ENCODE results near the gene CDC42EP5. TPM values are rescaled to one million over a fixed set of nuclear protein-coding genes. Genes with fewer than 3 reads are reported as not detected.
"Not testable (repeated sequence)": the region's sequence is repeated elsewhere in the genome, so short reads cannot be mapped to it uniquely, and the experiment has no call there.

The CDC42EP5 gene, protein sequence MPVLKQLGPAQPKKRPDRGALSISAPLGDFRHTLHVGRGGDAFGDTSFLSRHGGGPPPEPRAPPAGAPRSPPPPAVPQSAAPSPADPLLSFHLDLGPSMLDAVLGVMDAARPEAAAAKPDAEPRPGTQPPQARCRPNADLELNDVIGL
- under 1 TPM in 1 of 2 experiments, not detected in 1; 0.55 TPM for total RNA-seq

DNA sequence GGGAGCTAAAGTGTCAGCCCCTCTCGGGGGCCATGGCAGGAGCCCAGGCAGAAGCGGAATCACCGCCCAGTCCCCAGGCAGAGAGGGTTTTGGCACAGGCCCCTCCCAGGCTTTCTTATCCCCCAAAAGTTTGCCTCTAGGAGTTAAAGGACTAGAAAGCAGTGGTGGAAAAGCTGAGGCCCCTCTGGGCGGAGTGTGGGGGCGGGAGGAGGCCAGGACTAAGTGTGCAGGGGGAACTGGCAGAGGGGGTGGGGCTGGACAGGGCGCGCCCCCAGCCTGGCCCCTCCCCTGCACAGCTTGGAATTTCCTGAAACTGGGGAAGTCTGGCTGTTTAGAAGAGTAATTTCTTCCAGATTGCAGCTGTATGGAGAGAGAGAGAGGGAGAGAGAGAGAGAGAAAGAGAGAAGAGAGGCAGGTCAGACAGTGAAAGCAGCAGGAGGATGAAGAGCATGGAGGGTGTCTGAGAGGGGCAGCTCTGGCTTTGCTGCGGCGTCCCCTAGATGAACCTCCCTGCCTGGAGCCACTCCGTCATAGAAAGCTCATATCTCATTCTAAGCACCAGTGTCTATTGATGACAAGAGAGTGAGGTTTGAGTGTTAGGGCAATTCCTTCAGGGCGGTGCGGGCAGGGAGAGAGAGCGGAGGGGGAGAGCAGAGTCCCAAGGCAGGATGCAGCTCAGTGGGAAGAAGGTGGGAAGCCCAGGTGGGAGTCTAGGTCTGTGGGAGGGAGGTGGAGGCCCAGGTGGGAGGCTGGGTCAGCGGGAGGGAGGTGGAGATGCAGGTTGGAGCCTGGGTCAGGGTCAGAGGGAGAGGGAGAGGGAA lies at the start of gene CDC42EP5:
Gene CDC42EP5, minus strand, starts transcription at position 226 of the 821 bp plus-strand sequence. CDS start 7,749 bp downstream, outside the sequence.
- peak; percentile 42 for DNase-seq
- H3K36me3 Mint-ChIP-seq (ENCODE audit: low read depth): no peaks in the 10 kb centered on the region
- peaks cover 12% of the 10 kb centered on the region for H3K4me1 Mint-ChIP-seq
- intact Hi-C loops (cut with DNase I, micrococcal nuclease): no loop called here
- no peak within 1 kb of the TSS for H3K4me3 Mint-ChIP-seq
- CTCF ChIA-PET: interaction anchor here (0.8 to 1.2 kb wide), 2 partner anchors 28 to 201 kb away, joined by 4 read pairs; no protein-coding TSS in a partner anchor
- H3K27me3 Mint-ChIP-seq: peaks cover 48% of the 10 kb centered on the region
- POLR2A ChIA-PET: interaction anchor here (0.7 to 1.4 kb wide), 2 partner anchors 10 to 24 kb away, joined by 3 to 4 read pairs; partner anchors contain the start of genes LENG8 and LENG9
- ATAC-seq: peak; percentile 68
- H3K9me3 Mint-ChIP-seq (ENCODE audit: low read depth): no peaks in the 10 kb centered on the region
- no peak within 1 kb of the TSS for H3K27ac Mint-ChIP-seq

DNA sequence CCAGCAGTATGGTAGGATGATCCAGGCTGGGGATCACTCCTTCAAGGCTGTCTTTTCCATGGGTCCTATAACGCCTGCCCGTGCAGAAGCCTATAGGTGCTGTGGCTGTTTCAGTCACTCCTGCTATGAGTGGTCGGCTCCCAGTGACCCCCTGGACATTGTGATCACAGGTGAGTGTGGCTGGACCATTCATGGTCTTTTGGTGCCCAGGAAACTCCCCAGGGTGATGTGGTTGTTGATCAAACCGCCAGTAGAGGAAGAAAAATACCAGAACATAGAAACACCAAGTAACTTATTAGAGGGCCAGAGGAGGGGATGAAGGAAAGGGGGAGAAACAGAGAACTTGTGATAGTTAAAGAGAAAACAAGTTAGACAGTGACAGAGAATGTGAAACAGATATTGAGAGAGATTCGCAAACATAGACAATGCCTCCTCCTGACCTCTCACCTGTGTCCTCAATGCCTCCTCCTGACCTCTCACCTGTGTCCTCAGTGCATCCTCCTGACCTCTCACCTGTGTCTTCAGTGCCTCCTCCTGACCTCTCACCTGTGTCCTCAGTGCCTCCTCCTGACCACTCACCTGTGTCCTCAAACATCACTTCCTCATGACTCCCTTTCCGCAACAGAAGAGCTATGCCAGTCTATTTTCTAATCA lies 48.9 kb upstream of the CDC42EP5 start:
- Mint-ChIP-seq H3K36me3 (ENCODE audit: low read depth) (no peaks in the 10 kb centered on the region), H3K4me1 (peaks cover 64% of the 10 kb centered on the region), H3K27ac (peak overlapping the region; percentile 85), H3K4me3 (peak overlapping the region; percentile 12), H3K27me3 (peaks cover 5% of the 10 kb centered on the region), H3K9me3 (ENCODE audit: low read depth) (peaks cover 2% of the 10 kb centered on the region)
- ChIA-PET CTCF (interaction anchor here (2.1 kb wide), 1 partner anchor 41 kb away, joined by 6 read pairs; no protein-coding TSS in a partner anchor), POLR2A (no interaction called here)
- DNase-seq: no peak
- no peak for ATAC-seq
- intact Hi-C loops (cut with DNase I, micrococcal nuclease): loop anchor here (2.0 to 5.0 kb wide), 2 partner anchors 40 to 57 kb away; no protein-coding TSS in a partner anchor

DNA sequence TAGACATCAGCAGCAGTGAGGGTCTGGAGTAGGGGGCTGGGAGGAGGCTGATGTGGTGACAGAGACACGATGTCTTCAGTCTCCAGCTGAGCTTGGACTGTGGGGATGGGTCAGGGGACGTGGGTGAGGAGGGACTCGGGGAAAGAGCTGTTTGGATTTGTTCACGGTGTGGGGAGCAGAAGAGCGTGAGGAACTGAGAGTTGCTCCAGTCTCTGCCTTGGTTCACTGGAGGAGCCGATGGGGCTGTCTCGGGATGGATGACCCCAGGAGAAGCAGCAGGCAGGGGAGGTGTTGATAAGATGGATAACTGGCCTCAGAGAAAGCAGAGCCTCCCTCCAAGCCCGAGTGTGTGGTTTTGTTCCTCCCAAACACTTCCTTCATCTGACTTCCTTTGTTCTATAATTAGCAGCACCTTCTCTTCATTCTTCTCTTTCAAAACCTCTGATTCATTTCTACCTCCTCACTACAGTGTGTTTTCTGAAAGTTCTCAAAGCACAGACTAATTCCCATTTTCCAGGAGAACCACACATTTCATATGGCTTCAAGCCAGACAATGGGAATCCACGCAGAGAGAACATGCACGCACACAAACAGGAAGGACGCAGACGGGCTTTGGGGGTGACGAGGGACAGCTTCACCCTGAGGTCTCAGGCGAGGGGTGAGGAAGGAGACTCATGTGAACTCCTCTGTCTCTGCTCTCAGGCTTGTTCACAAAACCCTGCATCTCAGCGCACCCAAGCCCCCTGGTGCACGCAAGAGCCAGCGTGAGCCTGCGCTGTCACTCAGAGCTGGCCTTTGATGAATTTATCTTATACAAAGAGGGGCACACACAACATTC lies 48.1 kb upstream of the CDC42EP5 start:
- no peaks in the 10 kb centered on the region for H3K36me3 Mint-ChIP-seq (ENCODE audit: low read depth)
- peak overlapping the region; percentile 53 for H3K4me3 Mint-ChIP-seq
- peak; percentile 49 for DNase-seq
- peaks cover 2% of the 10 kb centered on the region for H3K9me3 Mint-ChIP-seq (ENCODE audit: low read depth)
- peaks cover 64% of the 10 kb centered on the region for H3K4me1 Mint-ChIP-seq
- peaks cover 9% of the 10 kb centered on the region for H3K27me3 Mint-ChIP-seq
- peak overlapping the region; percentile 85 for H3K27ac Mint-ChIP-seq
- CTCF ChIA-PET: interaction anchor here (2.1 kb wide), 1 partner anchor 40 kb away, joined by 6 read pairs; no protein-coding TSS in a partner anchor
- POLR2A ChIA-PET: no interaction called here
- peak; percentile 26 for ATAC-seq
- intact Hi-C loops (cut with DNase I, micrococcal nuclease): loop anchor here in 1 of 2 experiments (5.0 kb wide), 1 partner anchor 39 kb away; no protein-coding TSS in a partner anchor

DNA sequence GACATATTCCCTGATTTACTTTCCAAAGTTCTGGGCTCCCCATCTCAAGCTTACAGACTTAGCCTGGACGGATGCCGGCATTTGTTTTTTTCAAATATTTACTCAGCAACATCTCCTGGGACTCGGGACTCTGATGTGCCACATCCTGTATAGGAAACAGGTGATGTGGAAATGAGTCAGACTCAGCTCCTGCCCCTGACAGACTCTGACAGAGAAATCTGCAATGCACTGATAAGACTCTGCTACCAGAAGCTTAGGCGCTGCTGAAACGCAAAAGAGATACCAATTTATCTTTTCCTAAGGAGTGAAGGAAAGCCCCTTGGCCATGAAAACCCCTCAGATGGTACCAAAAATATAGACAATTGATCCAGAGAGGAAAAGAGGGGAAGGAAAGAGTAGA lies 45.7 kb upstream of the CDC42EP5 start:
- Mint-ChIP-seq H3K4me1 (peaks cover 58% of the 10 kb centered on the region), H3K27ac (peak overlapping the region; percentile 82), H3K36me3 (ENCODE audit: low read depth) (no peaks in the 10 kb centered on the region), H3K9me3 (ENCODE audit: low read depth) (peaks cover 2% of the 10 kb centered on the region), H3K27me3 (peaks cover 17% of the 10 kb centered on the region), H3K4me3 (peak overlapping the region; percentile 9)
- ATAC-seq (peak; percentile 79), DNase-seq (peak; percentile 69)
- CTCF ChIA-PET: interaction anchor here (0.6 to 1.4 kb wide), 2 partner anchors 40 to 165 kb away, joined by 5 read pairs; no protein-coding TSS in a partner anchor
- POLR2A ChIA-PET: interaction anchor here (0.6 kb wide), 1 partner anchor 1565 kb away, joined by 4 read pairs; no protein-coding TSS in a partner anchor
- intact Hi-C loops (cut with DNase I, micrococcal nuclease): no loop called here

DNA sequence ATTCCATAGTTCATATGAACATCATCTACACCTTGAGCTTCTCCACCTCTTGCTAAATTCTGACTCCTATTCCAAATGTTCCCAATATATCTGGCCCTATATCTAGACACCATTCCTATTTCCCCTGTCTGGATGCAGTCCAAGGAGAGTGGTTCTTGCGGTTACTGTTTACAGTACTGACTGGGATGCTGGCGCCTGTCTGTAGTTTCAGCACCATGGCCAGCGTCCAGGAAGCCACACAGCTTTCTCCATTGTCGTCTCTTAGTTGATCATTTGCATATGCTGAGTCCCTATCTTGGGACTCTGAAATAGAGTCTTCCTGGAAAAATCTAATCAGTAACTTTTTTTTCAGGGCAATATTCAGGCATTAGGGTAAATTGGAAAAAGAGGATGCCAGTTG lies 44.4 kb upstream of the CDC42EP5 start:
- Mint-ChIP-seq H3K9me3 (ENCODE audit: low read depth) (peaks cover 2% of the 10 kb centered on the region), H3K36me3 (ENCODE audit: low read depth) (no peaks in the 10 kb centered on the region), H3K27ac (no peak overlapping the region), H3K4me3 (no peak overlapping the region), H3K4me1 (peaks cover 45% of the 10 kb centered on the region), H3K27me3 (peaks cover 20% of the 10 kb centered on the region)
- ChIA-PET POLR2A (no interaction called here), CTCF (interaction anchor here (0.6 to 1.4 kb wide), 2 partner anchors 13 to 39 kb away, joined by 3 to 5 read pairs; no protein-coding TSS in a partner anchor)
- intact Hi-C loops (cut with DNase I, micrococcal nuclease): no loop called here
- ATAC-seq (no peak), DNase-seq (peak; percentile 84)

DNA sequence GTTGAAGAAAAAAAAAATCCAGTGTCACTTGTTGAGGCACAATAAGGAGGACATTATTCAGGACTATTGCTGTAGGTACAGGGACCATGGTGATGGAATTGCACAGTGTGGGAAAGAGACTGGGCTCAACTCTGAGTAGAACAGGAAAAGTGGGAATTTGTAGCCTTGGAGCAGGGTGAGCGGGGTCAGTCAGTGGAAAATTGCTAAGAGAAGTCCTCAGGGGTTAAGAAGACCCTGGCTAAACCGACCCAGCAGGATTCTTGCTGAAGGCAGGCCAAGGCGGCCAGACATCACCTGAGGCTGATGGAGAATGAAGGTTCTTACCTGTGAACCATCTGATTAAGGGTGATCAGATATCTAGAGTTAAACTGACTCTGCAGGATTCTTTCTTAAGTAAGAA lies 42.1 kb upstream of the CDC42EP5 start:
- intact Hi-C loops (cut with DNase I, micrococcal nuclease): no loop called here

DNA sequence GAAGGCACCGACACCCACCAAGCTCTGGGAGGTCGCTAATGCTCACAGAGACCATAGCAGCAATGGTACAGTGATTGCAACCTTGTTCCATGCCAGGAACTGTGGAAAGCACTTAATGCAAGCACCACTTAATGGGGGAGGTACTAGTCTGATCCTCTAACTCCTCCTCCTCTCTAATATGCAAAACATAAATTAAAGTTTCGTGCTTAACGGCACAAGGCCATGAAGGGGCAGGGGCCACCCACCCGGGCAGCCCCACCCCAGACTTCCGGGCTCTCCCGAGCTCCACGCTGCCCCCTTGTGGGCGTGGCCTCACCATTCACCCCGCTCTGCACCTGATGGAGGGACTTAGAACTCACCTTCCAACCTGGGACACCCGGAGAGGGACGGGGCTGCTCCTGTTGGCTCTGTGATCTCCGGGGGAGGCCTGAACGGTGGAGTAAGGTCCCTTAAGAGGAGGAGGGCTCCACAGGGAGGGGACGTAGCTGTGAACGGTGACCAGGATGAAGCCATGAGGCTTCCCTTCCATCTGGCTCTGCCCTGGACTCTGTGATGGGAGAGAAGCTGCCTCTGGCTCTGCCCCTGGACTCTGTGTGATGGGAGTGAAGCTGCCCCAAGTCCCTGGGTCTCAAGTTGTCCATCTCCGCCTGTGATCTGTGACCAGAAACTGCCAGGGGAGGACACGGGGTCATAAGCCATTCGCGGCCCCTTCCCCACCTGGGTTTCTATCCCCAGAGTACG lies 36.3 kb upstream of the CDC42EP5 start:
- peaks cover 18% of the 10 kb centered on the region for H3K4me1 Mint-ChIP-seq

More for the DNA sequence above, 42.1 kb upstream of the CDC42EP5 start:
- ChIA-PET POLR2A (no interaction called here), CTCF (interaction anchor here (2.0 kb wide), 1 partner anchor 33 kb away, joined by 8 read pairs; no protein-coding TSS in a partner anchor)
- Mint-ChIP-seq H3K27me3 (peaks cover 23% of the 10 kb centered on the region), H3K9me3 (ENCODE audit: low read depth) (peaks cover 2% of the 10 kb centered on the region), H3K4me3 (no peak overlapping the region), H3K4me1 (peaks cover 24% of the 10 kb centered on the region), H3K27ac (peak overlapping the region; percentile 19), H3K36me3 (ENCODE audit: low read depth) (no peaks in the 10 kb centered on the region)
- ATAC-seq: no peak
- no peak for DNase-seq

DNA sequence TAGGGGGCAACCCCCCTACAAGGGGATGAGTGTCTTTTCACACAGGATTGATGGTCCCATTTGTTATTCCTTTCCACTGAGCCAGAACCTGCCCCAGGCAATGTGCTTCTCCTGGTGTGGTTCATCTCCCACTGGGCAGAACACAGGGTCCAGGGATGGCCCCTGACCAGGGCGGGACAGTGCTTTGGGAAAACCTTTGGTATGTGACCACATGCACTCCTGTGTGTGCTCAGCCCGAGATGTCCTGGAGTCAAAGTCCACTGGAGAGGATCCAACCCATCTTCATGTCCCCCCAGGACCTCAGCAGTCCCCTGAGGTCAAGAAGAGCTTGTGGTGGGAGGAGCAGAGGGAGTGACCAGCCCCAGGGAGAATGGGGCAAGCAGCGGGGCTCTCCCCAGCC lies 35.4 kb upstream of the CDC42EP5 start:
- CTCF ChIA-PET: interaction anchor here (0.6 kb wide), 1 partner anchor 15 kb away, joined by 4 read pairs; no protein-coding TSS in a partner anchor
- intact Hi-C loops (cut with DNase I, micrococcal nuclease); H3K9me3 Mint-ChIP-seq (ENCODE audit: low read depth); H3K4me3 Mint-ChIP-seq; H3K27ac Mint-ChIP-seq; POLR2A ChIA-PET; ATAC-seq; DNase-seq; H3K36me3 Mint-ChIP-seq (ENCODE audit: low read depth): not testable (repeated sequence)
- Mint-ChIP-seq H3K4me1 (peaks cover 18% of the 10 kb centered on the region), H3K27me3 (peaks cover 19% of the 10 kb centered on the region)

More for the DNA sequence above, 36.3 kb upstream of the CDC42EP5 start:
- CTCF ChIA-PET: interaction anchor here (1.0 kb wide), 1 partner anchor 118 kb away, joined by 7 read pairs; no protein-coding TSS in a partner anchor
- H3K4me3 Mint-ChIP-seq; DNase-seq; POLR2A ChIA-PET; H3K9me3 Mint-ChIP-seq (ENCODE audit: low read depth); H3K36me3 Mint-ChIP-seq (ENCODE audit: low read depth); intact Hi-C loops (cut with DNase I, micrococcal nuclease); H3K27ac Mint-ChIP-seq: not testable (repeated sequence)
- peaks cover 18% of the 10 kb centered on the region for H3K27me3 Mint-ChIP-seq
- ATAC-seq: peak; percentile 75

DNA sequence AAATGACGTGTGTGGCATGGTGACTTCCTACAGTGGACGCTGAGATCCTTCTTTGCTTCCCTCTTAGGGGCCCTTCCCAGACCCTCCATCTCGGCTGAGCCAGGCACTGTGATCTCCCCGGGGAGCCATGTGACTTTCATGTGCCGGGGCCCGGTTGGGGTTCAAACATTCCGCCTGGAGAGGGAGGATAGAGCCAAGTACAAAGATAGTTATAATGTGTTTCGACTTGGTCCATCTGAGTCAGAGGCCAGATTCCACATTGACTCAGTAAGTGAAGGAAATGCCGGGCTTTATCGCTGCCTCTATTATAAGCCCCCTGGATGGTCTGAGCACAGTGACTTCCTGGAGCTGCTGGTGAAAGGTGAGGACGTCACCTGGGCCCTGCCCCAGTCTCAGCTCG lies 34.7 kb upstream of the CDC42EP5 start:
- CTCF ChIA-PET: interaction anchor here (0.6 kb wide), 1 partner anchor 14 kb away, joined by 4 read pairs; no protein-coding TSS in a partner anchor
- DNase-seq: no peak
- H3K4me3 Mint-ChIP-seq: no peak overlapping the region

More for the DNA sequence above, 34.7 kb upstream of the CDC42EP5 start:
- intact Hi-C loops (cut with DNase I, micrococcal nuclease): no loop called here
- Mint-ChIP-seq H3K27me3 (peaks cover 16% of the 10 kb centered on the region), H3K4me1 (peaks cover 18% of the 10 kb centered on the region), H3K36me3 (ENCODE audit: low read depth) (no peaks in the 10 kb centered on the region), H3K9me3 (ENCODE audit: low read depth) (no peaks in the 10 kb centered on the region), H3K27ac (no peak overlapping the region)
- POLR2A ChIA-PET: interaction anchor here (0.6 kb wide), 1 partner anchor 1118 kb away, joined by 3 read pairs; no protein-coding TSS in a partner anchor
- ATAC-seq: no peak
